Tibial nerve (tissue), 4 donors: ENCODE measurements around the gene ASZ1. TPM values are rescaled to one million over a fixed set of nuclear protein-coding genes. Genes with fewer than 3 reads are reported as not detected.

ENCODE experiments used
- DNase-seq, 2 donors: peaks; one replicate each; pipeline ENCODE4 v3.0.0-alpha.2; 2019; ENCODE audit warnings: low spot score in 2 of 2
- H3K27ac ChIP-seq, 4 donors: fragments of 200-600 bp; sonication (generic) in 3 of 4; one replicate each; pipeline ENCODE4 v1.5.1; 2017 to 2019; ENCODE audit warnings: mild to moderate bottlenecking in 1 of 4
- H3K27me3 ChIP-seq, 2 donors: fragments of 200-600 bp; sonication (generic) in 1 of 2; one replicate each; pipeline versions ENCODE4 v1.5.1 to v1.6.0; 2017 to 2019
- H3K36me3 ChIP-seq, 3 donors: fragments of 200-600 bp; sonication (generic); one replicate each; pipeline ENCODE4 v1.5.1; 2018 to 2019
- H3K4me1 ChIP-seq, 4 donors: fragments of 200-600 bp; sonication (generic) in 3 of 4; one replicate each; pipeline ENCODE4 v1.5.1; 2017 to 2019
- H3K4me3 ChIP-seq, 4 donors: fragments of 200-600 bp; sonication (generic) in 3 of 4; one replicate each; pipeline ENCODE4 v1.5.1; 2017 to 2019; ENCODE audit warnings: mild to moderate bottlenecking in 1 of 4, moderate library complexity in 1 of 4
- H3K9me3 ChIP-seq, 4 donors: fragments of 200-600 bp; sonication (generic) in 3 of 4; one replicate each; pipeline ENCODE4 v1.5.1; 2017 to 2019
- CTCF ChIP-seq, 5 experiments: fragments of 200-600 bp in 3 of 5; fragments of 450-650 bp in 2 of 5; sonication (generic) in 3 of 5; IDR thresholded peaks; one replicate each; pipeline ENCODE4 v1.5.1; 2016 to 2019; ENCODE audit warnings: antibody characterized with exemption in 5 of 5, mild to moderate bottlenecking in 3 of 5, moderate library complexity in 2 of 5
- EP300 ChIP-seq, 2 donors: sonication (generic); formaldehyde crosslinking; IDR thresholded peaks; one replicate each; pipeline ENCODE4 v1.6.1; 2017; ENCODE audit warnings: antibody characterized with exemption in 2 of 2, mild to moderate bottlenecking in 1 of 2
- POLR2A ChIP-seq, 2 donors: fragments of 450-650 bp; IDR thresholded peaks; one replicate each; pipeline ENCODE4 v1.6.1; 2017; ENCODE audit warnings: antibody characterized with exemption in 2 of 2, mild to moderate bottlenecking in 2 of 2, moderate library complexity in 2 of 2
- WGBS, 2 donors: methylation state at CpG; one replicate each; pipeline ENCODE4 v1.1.5; 2018; 5-methylcytosine and 5-hydroxymethylcytosine counted together
- total RNA-seq, 4 donors: library from RNA; depleted of rRNA; stranded (reverse); fragments of >200 nt; gene quantifications; one replicate each; pipeline ENCODE4 v1.1.0, GENCODE V29; 2016

The ASZ1 gene
- total RNA-seq, 4 donors from 2014 or later = not detected

- no peaks in the 10 kb centered on the region for H3K27me3 ChIP-seq
- H3K9me3 ChIP-seq = peaks cover 0 to 13% (median 2%) of the 10 kb centered on the region in 4 donors
- H3K36me3 ChIP-seq = no peaks in the 10 kb centered on the region
- no peak overlapping the region for H3K27ac ChIP-seq
- TF ChIP-seq POLR2A (IDR thresholded peaks at IDR 0.05) = no peak
- TF ChIP-seq EP300 (IDR thresholded peaks at IDR 0.05) = no peak
- TF ChIP-seq CTCF (IDR thresholded peaks at IDR 0.05) = no peak
- 97 to 98% methylated on average over 3 of the region's 3 CpGs for WGBS, 2 donors
- no peak overlapping the region for H3K4me3 ChIP-seq
- peaks cover 0 to 5% (median 0%) of the 10 kb centered on the region in 4 donors for H3K4me1 ChIP-seq
- no peak for DNase-seq
Measured at GRCh38 chr7:117389871-117390270, 37.4 kb downstream of the ASZ1 start.

GRCh38 chr7:117386110-117386706, 41.1 kb downstream of the ASZ1 start:
- peaks cover 0 to 5% (median 0%) of the 10 kb centered on the region in 4 donors for H3K4me1 ChIP-seq
- H3K4me3 ChIP-seq = no peak overlapping the region
- 70 to 76% methylated on average over 1 of the region's 1 CpG for WGBS, 2 donors
- H3K36me3 ChIP-seq = no peaks in the 10 kb centered on the region
- DNase-seq = no peak
- H3K27ac ChIP-seq = no peak overlapping the region
- H3K9me3 ChIP-seq = peaks cover 0 to 10% (median 2%) of the 10 kb centered on the region in 4 donors
- TF ChIP-seq EP300 (IDR thresholded peaks at IDR 0.05) (no peak), CTCF (IDR thresholded peaks at IDR 0.05) (no peak), POLR2A (IDR thresholded peaks at IDR 0.05) (no peak)
- no peaks in the 10 kb centered on the region for H3K27me3 ChIP-seq

- WGBS, 2 donors = 53 to 55% methylated on average over 6 of the region's 6 CpGs
- TF ChIP-seq CTCF (IDR thresholded peaks at IDR 0.05) (peak in 1 of 5 experiments; percentile 28), POLR2A (IDR thresholded peaks at IDR 0.05) (no peak)
- Histone ChIP-seq H3K4me1 (peaks cover 0 to 5% (median 0%) of the 10 kb centered on the region in 4 donors), H3K9me3 (peaks cover 0 to 10% (median 2%) of the 10 kb centered on the region in 4 donors), H3K27me3 (no peaks in the 10 kb centered on the region), H3K4me3 (no peak overlapping the region), H3K27ac (no peak overlapping the region), H3K36me3 (no peaks in the 10 kb centered on the region)
- no peak for DNase-seq
Measured at GRCh38 chr7:117385363-117386109, 41.8 kb downstream of the ASZ1 start.

- Histone ChIP-seq H3K4me3 (no peak overlapping the region), H3K27ac (no peak overlapping the region)
- 63 to 67% methylated on average over 5 of the region's 5 CpGs for WGBS, 2 donors
Measured at GRCh38 chr7:117384688-117385362, 42.5 kb downstream of the ASZ1 start.

More at GRCh38 chr7:117384688-117385362, 42.5 kb downstream of the ASZ1 start:
- TF ChIP-seq EP300 (IDR thresholded peaks at IDR 0.05) (no peak), CTCF (IDR thresholded peaks at IDR 0.05) (no peak), POLR2A (IDR thresholded peaks at IDR 0.05) (no peak)
- H3K4me1 ChIP-seq = peaks cover 0 to 5% (median 0%) of the 10 kb centered on the region in 4 donors
- no peaks in the 10 kb centered on the region for H3K36me3 ChIP-seq
- peaks cover 0 to 5% (median 2%) of the 10 kb centered on the region in 4 donors for H3K9me3 ChIP-seq
- no peak for DNase-seq
- no peaks in the 10 kb centered on the region for H3K27me3 ChIP-seq
